Retina (tissue), 1 donor: ENCODE results near the gene TNFAIP1.

ENCODE experiments used
- DNase-seq: peaks from one replicate; pipeline ENCODE4 v3.0.0-alpha.2; 2016

Gene TNFAIP1

DNA sequence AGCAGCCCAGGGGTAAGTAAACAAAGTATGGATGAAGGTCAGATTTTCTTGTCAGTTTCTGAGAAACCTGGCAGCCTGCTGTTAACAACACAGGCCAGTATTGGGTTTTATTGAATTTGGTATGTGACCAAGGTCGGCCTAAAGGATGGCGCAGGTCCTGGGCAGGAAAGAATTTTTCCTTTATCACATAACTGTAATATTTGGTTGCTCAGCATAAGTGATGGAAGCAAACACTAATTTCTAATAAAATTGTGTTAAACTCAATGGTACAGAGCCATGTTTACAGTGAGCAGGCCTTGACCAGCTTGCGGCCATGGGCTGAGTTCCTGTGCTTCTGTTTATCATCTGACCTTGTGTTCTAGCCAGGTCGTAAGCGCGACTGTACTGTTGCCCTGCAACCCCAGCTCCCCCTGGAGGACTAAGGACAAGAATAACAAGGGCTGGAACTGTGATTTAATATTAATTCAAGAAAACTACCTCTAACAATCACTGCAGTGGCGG lies 11.2 kb downstream of the TNFAIP1 start:
- no peak for DNase-seq

DNA sequence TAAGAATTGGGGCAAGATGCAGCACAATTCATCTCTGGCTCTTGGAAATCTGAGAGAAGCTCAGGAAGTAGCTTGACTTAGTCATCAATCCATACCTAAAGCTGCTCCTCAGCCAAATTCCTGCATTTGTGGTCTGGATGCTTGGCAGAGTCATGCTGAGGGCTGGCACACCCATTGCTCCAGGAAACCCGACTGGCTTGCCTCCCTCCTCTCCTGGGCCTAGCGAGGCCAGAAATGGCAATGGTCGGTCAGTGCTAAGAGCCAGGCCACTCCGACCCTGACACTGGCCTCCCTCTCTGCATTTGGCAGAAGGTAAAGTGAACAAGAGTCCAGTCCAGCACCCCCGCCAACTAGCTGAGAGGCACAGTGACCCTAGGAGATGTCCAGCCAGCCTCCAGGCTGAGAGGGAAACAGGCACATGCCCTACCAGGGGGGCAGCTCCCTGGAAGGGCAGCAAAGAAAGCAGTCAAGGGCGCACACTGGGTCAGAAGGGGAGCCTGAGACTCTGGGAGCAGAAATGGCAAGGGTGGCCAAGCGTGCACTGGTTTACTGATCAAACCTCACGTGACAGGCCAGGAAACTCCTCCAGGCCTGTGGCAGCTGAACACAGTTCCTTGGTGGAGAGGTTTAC lies 11.8 kb downstream of the TNFAIP1 start:
- no peak for DNase-seq

DNA sequence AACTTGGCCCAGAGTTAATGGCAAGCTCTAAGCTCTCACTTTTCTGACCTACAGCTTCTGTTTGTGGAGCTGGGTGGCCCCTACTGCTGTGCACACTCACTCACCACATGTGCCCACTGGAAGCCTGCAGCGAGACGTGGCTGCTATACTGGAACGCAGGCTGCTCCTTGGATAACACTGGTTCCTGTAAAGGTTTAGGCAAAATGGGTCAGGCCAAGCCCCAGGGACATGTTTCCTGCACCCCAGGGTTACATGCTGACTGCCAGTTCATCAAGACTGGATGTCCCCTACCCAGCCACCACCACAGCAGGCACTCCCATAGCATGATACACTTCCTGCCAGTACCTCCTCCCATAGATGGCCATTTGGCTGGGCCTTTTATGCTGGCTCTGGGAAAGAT lies 13.4 kb downstream of the TNFAIP1 start:
- no peak for DNase-seq

DNA sequence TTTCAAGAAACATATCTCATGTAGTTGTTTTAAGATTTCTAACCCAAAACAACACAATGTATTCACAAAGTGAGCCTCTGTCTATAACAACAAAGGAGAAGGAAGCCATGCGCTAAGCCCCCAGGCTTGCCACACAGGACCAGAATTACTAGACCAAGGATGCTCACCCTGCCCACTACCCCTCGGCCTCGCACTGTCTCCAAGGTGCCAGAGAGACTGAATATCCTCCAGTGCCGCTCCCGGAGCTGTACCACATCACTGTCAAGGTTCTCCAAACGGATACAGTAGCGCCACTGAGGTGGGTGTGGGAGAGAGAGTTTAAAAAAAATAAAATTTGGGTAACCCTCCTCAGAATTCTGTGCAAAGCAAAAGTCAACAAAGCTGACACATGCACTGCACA lies 14.7 kb downstream of the TNFAIP1 start:
- no peak for DNase-seq

- DNase-seq, result peak; percentile 96
Measured at GRCh38 chr17:28357061-28357900, 21.7 kb downstream of the TNFAIP1 start, which contains the start of gene POLDIP2. Gene POLDIP2 (minus strand): TSS chr17:28357527. CDS start chr17:28357448, 79 bp downstream.

- no peak for DNase-seq
Measured at GRCh38 chr17:28357901-28358197, 22.3 kb downstream of the TNFAIP1 start.

- DNase-seq, result no peak
Measured at GRCh38 chr17:28363186-28363585, 27.6 kb downstream of the TNFAIP1 start.

GRCh38 chr17:28363776-28364650 lies 28.5 kb downstream of the TNFAIP1 start:
- DNase-seq, result no peak

- DNase-seq, result no peak
Measured at GRCh38 chr17:28364665-28365363, 29.3 kb downstream of the TNFAIP1 start, which contains the start of gene SEBOX. Gene SEBOX (minus strand): TSS chr17:28365199. CDS start chr17:28365151, 48 bp downstream.

GRCh38 chr17:28365487-28365886 lies 29.9 kb downstream of the TNFAIP1 start:
- no peak for DNase-seq

DNA sequence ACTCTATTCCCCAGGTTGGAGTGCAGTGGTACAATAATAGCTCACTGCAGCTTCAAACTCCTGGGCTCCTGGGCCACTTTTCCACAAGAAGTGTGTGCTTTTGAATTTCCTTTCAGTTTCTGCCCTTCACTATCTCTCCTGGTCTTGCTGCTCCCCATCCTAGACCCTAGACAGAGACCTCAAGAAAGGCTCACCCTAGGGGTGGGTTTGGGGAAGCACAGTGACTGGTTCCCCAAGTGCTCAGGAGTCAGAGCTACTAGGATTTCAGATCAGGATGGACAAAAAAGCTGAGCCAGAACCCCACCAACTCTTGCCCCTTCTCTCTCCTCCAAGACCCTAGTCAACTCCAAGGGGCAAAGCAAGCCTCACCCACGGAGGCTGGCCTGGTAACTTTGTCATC lies 31.0 kb downstream of the TNFAIP1 start:
- DNase-seq, result no peak

GRCh38 chr17:28367641-28368305 lies 32.2 kb downstream of the TNFAIP1 start:
- no peak for DNase-seq

- no peak for DNase-seq
Measured at GRCh38 chr17:28368306-28368831, 32.8 kb downstream of the TNFAIP1 start.

DNA sequence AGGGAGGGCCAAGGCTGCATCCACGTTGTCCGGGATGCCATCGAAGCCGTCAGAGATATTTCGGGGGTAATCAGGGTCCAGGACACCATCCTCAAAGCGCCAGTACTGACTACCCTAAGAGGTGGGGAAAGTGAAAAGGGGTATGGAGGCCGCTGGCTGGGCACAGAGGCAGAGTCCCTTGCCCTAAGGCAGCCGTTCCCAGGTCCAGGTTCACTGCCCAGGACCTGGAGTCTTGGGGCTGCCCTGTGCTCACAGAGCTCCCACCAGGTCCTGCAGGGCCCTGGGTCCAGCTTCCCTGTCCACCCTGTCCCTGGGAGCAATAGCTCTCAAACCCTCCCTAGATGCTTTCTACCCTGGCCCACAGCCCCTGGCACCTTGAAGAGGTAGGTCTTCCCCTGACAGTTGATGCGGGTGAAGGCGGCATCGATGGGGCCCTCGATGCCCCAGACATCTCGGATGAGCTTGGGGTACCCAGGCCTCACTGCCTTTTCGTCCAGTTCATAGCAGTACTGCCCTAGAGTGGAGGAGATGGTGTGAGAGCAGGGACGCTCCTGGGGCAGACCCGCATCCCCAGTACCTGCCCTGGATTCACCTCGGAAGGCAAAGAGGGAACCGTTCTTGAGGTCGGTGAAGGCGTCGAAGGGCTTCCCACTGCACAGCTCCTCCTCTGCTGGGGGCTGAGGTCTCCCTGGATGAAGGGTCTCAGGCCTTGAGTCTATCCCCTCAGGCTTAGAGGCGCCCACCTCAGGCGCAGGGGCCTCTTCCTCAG lies 33.5 kb downstream of the TNFAIP1 start:
- DNase-seq, result no peak

DNA sequence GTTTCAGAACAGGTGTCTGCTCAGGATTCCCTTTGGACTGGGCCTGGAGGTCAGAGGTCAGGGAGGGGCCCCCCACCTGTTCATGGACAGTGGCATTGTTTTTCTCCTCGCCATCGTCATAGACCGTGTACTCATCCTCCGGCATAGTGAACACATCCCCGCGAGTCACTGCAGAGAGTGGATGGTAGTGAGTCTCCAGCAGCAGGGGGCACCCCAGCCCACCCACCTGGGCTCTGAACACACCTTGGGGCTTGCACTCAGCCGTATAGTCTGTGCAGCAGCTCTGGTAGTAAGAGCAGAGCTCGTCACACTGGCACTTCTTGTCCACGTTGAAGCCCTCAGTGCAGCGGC lies 34.1 kb downstream of the TNFAIP1 start:
- no peak for DNase-seq

GRCh38 chr17:28370035-28370743 lies 34.6 kb downstream of the TNFAIP1 start, which contains the start of gene VTN:
Gene VTN (minus strand): TSS chr17:28370307. CDS start chr17:28370203, 104 bp downstream.
- peak; percentile 49 for DNase-seq

DNA sequence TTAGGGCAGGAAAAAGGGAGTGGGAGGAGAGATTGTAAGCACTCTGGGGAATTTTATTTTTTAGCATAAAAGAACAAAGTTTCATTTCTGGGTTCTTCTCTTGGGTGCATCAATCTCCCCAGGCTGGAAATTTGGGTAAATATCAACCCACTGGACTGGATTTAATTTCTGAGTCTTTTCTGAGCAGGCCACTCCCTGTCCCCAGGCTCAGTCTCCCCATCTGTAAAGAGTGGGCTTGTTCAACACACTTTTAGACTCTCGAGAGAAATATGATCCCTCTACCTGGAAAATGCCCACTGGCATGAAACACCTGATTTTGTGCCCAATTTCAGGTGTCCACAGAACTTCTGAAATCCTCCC lies 35.2 kb downstream of the TNFAIP1 start:
- DNase-seq, result no peak

GRCh38 chr17:28371245-28372202 lies 36.0 kb downstream of the TNFAIP1 start, which contains the start of gene SARM1:
Gene SARM1 (plus strand): TSS chr17:28371694. CDS start chr17:28372033, 339 bp downstream.
- peak; percentile 93 for DNase-seq
